DMS 273 (cell line): Measurements from ENCODE around the gene RNF10.
"Not testable (repeated sequence)": the region's sequence is repeated elsewhere in the genome, so short reads cannot be mapped to it uniquely, and the experiment has no call there.

ENCODE experiments used
- DNase-seq: peaks from one replicate; lab custom pipeline; 2025; ENCODE audit not compliant: unreplicated experiment; lab: John Stamatoyannopoulos, UW

Gene RNF10

GRCh38 chr12:120579179-120579578, 45.0 kb downstream of the RNF10 start:
- peak; percentile 38 for DNase-seq

GRCh38 chr12:120580787-120581723, 46.9 kb downstream of the RNF10 start, which contains the start of gene POP5:
POP5 (minus strand) TSS chr12:120581402; CDS start chr12:120581362, 40 bp downstream.
- peak; percentile 98 for DNase-seq

GRCh38 chr12:120581998-120582397, 47.8 kb downstream of the RNF10 start:
- no peak for DNase-seq

- peak; percentile 83 for DNase-seq
Measured at GRCh38 chr12:120583478-120584030, 49.4 kb downstream of the RNF10 start.

- peak; percentile 73 for DNase-seq
Measured at GRCh38 chr12:120584343-120585149, 50.4 kb downstream of the RNF10 start.

GRCh38 chr12:120586206-120586605, 52.0 kb downstream of the RNF10 start:
- no peak for DNase-seq

GRCh38 chr12:120586860-120587259, 52.7 kb downstream of the RNF10 start:
- no peak for DNase-seq

- DNase-seq, result no peak
Measured at GRCh38 chr12:120588371-120588770, 54.2 kb downstream of the RNF10 start.

GRCh38 chr12:120588948-120589930, 55.1 kb downstream of the RNF10 start:
- no peak for DNase-seq

GRCh38 chr12:120590741-120591407, 56.7 kb downstream of the RNF10 start:
- DNase-seq, result no peak

- DNase-seq, result no peak
Measured at GRCh38 chr12:120592121-120593049, 58.2 kb downstream of the RNF10 start.

- DNase-seq, result no peak
Measured at GRCh38 chr12:120596901-120597300, 62.7 kb downstream of the RNF10 start.

- peak; percentile 22 for DNase-seq
Measured at GRCh38 chr12:120597861-120598260, 63.7 kb downstream of the RNF10 start.

- no peak for DNase-seq
Measured at GRCh38 chr12:120598674-120599463, 64.7 kb downstream of the RNF10 start.

GRCh38 chr12:120599672-120600552, 65.8 kb downstream of the RNF10 start:
- DNase-seq, result no peak

GRCh38 chr12:120602416-120602815, 68.3 kb downstream of the RNF10 start:
- DNase-seq, result not testable (repeated sequence)

GRCh38 chr12:120610560-120610959, 76.4 kb downstream of the RNF10 start:
- no peak for DNase-seq
